ENCODE data around the gene DIO3.
"Not testable (repeated sequence)": the region's sequence is repeated elsewhere in the genome, so short reads cannot be mapped to it uniquely, and the experiment has no call there.

The DIO3 gene

GRCh38 chr14:101560534-101561113 lies 671 bp upstream of the DIO3 start:
- H3K4me1 ChIP-seq (ENCODE audit: insufficient read depth, low read length) = peaks cover 6% of the 10 kb centered on the region; the same call in 1 of the 2 replicates
- 1% methylated on average over 106 of the region's 106 CpGs for WGBS
- no peak overlapping the region for H3K27ac ChIP-seq (ENCODE audit: low read depth, low read length)
- H3K9me3 ChIP-seq (ENCODE audit: insufficient read depth, low read depth, low read length) = peaks cover 10% of the 10 kb centered on the region
- no peak overlapping the region for H3K9ac ChIP-seq (ENCODE audit: low read depth, low read length)
- peaks cover 97% of the 10 kb centered on the region for H3K27me3 ChIP-seq (ENCODE audit: insufficient read depth, low read length)
- H3K4me3 ChIP-seq (ENCODE audit: low read length) = no peak overlapping the region; the same call in 1 of the 2 replicates
- no peaks in the 10 kb centered on the region for H3K36me3 ChIP-seq (ENCODE audit: insufficient read depth, low read length)

GRCh38 chr14:101561897-101562490 lies 699 bp downstream of the DIO3 start:
- Histone ChIP-seq H3K9ac (ENCODE audit: low read depth, low read length) (no peak overlapping the region), H3K36me3 (ENCODE audit: insufficient read depth, low read length) (no peaks in the 10 kb centered on the region), H3K4me1 (ENCODE audit: insufficient read depth, low read length) (peaks cover 6% of the 10 kb centered on the region; the same call in 1 of the 2 replicates), H3K27ac (ENCODE audit: low read depth, low read length) (no peak overlapping the region), H3K4me3 (ENCODE audit: low read length) (no peak overlapping the region), H3K9me3 (ENCODE audit: insufficient read depth, low read depth, low read length) (peaks cover 10% of the 10 kb centered on the region), H3K27me3 (ENCODE audit: insufficient read depth, low read length) (peaks cover 98% of the 10 kb centered on the region)
- 92% methylated on average over 51 of the region's 51 CpGs for WGBS

DNA sequence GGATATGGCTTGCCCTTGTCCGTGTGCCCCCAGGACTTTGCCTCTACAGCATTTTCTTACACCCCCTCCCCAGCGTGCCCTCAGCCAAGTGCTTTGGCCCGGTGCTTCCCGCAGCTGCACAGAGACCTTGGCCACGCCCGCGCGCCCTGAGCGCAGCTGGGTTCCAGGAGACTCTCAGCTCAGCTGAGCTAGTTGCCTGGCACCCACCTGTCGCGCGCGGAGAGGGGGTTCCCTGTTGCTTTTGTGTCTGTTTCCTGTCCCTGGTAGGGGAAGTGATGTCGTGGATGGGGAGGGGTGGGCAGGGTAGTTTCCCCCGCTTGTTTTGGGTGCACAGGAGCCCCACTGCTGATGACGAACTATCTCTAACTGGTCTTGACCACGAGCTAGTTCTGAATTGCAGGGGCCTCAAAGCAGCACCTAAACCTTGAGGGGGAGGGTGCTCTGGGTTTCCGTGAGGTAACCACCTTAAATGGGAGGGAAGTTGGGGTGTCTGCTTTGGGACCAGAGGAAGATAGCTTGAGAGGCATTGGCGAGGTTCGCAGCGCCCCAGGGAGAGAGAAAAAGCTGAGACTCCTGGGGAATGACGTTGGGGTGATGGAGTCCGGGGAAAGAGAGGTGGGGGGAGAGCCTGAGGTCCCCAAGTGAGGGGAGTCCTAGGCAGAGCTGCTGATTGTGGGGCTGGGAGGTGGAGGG lies 1.5 kb downstream of the DIO3 start:
- peaks cover 98% of the 10 kb centered on the region for H3K27me3 ChIP-seq (ENCODE audit: insufficient read depth, low read length)
- H3K4me1 ChIP-seq (ENCODE audit: insufficient read depth, low read length) = peaks cover 6% of the 10 kb centered on the region; the same call in 1 of the 2 replicates
- peaks cover 10% of the 10 kb centered on the region for H3K9me3 ChIP-seq (ENCODE audit: insufficient read depth, low read depth, low read length)
- no peaks in the 10 kb centered on the region for H3K36me3 ChIP-seq (ENCODE audit: insufficient read depth, low read length)
- H3K27ac ChIP-seq (ENCODE audit: low read depth, low read length) = no peak overlapping the region
- no peak overlapping the region for H3K9ac ChIP-seq (ENCODE audit: low read depth, low read length)
- WGBS = 21% methylated on average over 23 of the region's 23 CpGs
- peak overlapping the region; percentile 49; the same call in 1 of the 2 replicates for H3K4me3 ChIP-seq (ENCODE audit: low read length)

- Histone ChIP-seq H3K9ac (ENCODE audit: low read depth, low read length) (no peak overlapping the region), H3K27me3 (ENCODE audit: insufficient read depth, low read length) (peaks cover 98% of the 10 kb centered on the region), H3K27ac (ENCODE audit: low read depth, low read length) (no peak overlapping the region), H3K4me1 (ENCODE audit: insufficient read depth, low read length) (peaks cover 6% of the 10 kb centered on the region; the same call in 1 of the 2 replicates), H3K4me3 (ENCODE audit: low read length) (peak overlapping the region; percentile 49), H3K36me3 (ENCODE audit: insufficient read depth, low read length) (no peaks in the 10 kb centered on the region), H3K9me3 (ENCODE audit: insufficient read depth, low read depth, low read length) (peaks cover 10% of the 10 kb centered on the region)
- WGBS = 2% methylated on average over 12 of the region's 13 CpGs
Measured at GRCh38 chr14:101563352-101563653, 2.0 kb downstream of the DIO3 start.

DNA sequence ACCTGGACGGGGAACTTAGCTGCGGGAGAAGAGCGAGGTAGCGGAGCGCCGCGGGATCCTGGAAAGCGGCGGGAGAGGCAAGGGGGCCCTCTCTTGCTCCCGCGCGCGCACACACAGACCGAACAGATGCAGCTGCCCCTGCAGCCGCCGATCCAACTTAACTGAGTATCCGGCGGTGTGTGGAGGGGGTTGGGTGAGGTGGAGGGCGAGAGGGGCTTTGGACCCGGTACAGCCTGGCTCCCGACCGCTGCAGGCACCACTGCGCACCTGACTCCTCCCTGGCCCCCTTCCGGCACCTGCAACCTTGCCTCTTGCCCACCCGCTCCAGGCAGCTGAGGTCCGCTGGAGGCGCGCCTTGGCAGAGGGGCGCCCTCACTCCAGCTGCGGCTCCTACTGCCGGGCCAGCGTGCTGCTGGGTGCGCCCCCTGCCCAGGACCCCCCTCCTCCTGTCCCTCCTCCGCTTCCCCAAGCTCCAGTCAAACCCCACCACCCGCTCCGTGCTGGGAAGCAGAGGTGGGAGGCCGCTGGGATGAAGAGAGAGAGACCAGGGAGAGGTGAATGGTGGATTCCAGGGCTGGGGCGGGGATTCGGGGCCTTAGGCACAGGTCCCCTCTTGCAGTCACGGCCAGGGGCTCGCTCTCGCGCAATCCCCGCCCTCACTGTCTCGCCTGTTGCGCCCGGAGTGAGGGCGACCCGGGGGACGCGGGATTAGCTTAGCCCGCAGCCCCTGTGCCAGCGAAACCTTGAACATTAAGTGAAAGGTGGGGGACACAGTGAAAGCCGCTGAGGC lies 2.6 kb downstream of the DIO3 start:
- H3K27me3 ChIP-seq (ENCODE audit: insufficient read depth, low read length) = peaks cover 98% of the 10 kb centered on the region
- peaks cover 10% of the 10 kb centered on the region for H3K9me3 ChIP-seq (ENCODE audit: insufficient read depth, low read depth, low read length)
- H3K36me3 ChIP-seq (ENCODE audit: insufficient read depth, low read length) = no peaks in the 10 kb centered on the region
- 1% methylated on average over 52 of the region's 54 CpGs for whole genome bisulfite sequencing
- no peak overlapping the region for H3K9ac ChIP-seq (ENCODE audit: low read depth, low read length)
- no peak overlapping the region for H3K27ac ChIP-seq (ENCODE audit: low read depth, low read length)
- H3K4me3 ChIP-seq (ENCODE audit: low read length) = peak overlapping the region; percentile 49
- H3K4me1 ChIP-seq (ENCODE audit: insufficient read depth, low read length) = peaks cover 6% of the 10 kb centered on the region; the same call in 1 of the 2 replicates

- Histone ChIP-seq H3K27me3 (ENCODE audit: insufficient read depth, low read length) (peaks cover 98% of the 10 kb centered on the region), H3K9me3 (ENCODE audit: insufficient read depth, low read depth, low read length) (peaks cover 10% of the 10 kb centered on the region), H3K9ac (ENCODE audit: low read depth, low read length) (no peak overlapping the region), H3K36me3 (ENCODE audit: insufficient read depth, low read length) (no peaks in the 10 kb centered on the region), H3K4me1 (ENCODE audit: insufficient read depth, low read length) (peaks cover 6% of the 10 kb centered on the region; the same call in 1 of the 2 replicates), H3K27ac (ENCODE audit: low read depth, low read length) (no peak overlapping the region), H3K4me3 (ENCODE audit: low read length) (peak overlapping the region; percentile 49)
- WGBS = 3% methylated on average over 21 of the region's 21 CpGs
Measured at GRCh38 chr14:101564444-101564776, 3.1 kb downstream of the DIO3 start.

DNA sequence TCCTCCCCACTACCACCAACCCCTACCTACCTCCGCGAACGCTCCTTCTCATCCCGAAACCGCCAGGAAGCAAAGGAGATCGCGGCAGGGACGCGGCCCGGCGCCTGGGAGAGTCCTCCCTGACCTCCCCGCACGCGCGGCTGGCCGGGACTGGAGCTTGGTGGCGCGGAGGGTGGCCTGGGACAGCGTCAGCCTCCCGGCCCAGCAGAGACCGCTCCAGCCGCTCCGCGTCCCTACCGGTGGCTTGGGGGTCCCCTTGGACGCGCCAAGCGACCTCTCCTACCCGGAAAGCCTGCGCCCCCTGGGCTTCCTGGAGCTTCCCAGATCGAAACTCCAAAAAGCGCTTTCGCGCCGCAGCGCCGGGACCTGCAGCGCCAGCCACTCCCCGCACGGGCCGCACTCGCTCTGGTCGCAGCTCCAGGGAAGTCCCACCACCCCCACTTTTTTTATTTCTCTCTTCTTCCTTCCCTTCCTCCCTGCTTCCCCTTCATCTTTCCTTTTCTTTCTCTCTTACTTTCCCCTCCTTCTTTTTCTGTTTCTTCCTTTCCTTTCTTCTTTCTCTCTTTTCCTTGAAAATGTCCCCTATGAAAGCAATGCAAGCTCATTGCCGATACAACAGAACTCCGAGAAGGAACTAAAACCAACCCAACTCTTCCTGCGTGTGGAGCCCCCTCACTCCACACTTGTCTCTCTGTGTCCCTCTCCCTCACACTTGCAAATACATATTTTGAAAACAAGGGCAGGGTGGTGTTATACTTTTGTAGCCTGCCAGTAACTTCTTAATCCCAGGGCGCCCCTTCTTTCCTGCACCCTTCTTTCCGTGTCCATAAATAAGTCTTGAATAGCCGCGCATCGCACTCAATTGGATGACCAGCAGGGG lies 3.8 kb downstream of the DIO3 start:
- peaks cover 6% of the 10 kb centered on the region; the same call in 1 of the 2 replicates for H3K4me1 ChIP-seq (ENCODE audit: insufficient read depth, low read length)
- peaks cover 10% of the 10 kb centered on the region for H3K9me3 ChIP-seq (ENCODE audit: insufficient read depth, low read depth, low read length)
- H3K9ac ChIP-seq (ENCODE audit: low read depth, low read length) = no peak overlapping the region
- H3K27me3 ChIP-seq (ENCODE audit: insufficient read depth, low read length) = peaks cover 95% of the 10 kb centered on the region
- peak overlapping the region; percentile 49 for H3K4me3 ChIP-seq (ENCODE audit: low read length)
- H3K36me3 ChIP-seq (ENCODE audit: insufficient read depth, low read length) = no peaks in the 10 kb centered on the region
- 4% methylated on average over 51 of the region's 51 CpGs for WGBS
- no peak overlapping the region for H3K27ac ChIP-seq (ENCODE audit: low read depth, low read length)

DNA sequence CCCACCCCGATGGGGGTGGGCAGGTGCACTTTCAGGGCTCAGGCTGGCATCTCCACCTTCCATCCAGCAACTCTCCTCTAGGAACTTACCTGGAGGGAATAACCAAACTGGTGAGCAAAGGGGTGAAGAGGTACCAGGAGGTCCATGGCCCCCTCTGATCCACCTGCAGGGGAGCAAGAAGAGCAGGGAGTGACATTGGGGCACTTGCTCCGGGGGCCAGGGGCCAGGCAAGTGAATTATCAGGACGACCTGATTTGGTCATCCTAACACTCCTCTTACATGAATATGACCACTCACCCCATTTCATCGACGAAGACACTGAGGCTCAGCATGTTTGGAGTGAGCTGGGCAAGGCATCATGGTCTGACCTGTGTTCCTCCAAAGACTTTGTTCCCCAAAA lies 6.0 kb downstream of the DIO3 start:
- peaks cover 85% of the 10 kb centered on the region for H3K27me3 ChIP-seq (ENCODE audit: insufficient read depth, low read length)
- no peak overlapping the region for H3K27ac ChIP-seq (ENCODE audit: low read depth, low read length)
- H3K36me3 ChIP-seq (ENCODE audit: insufficient read depth, low read length) = no peaks in the 10 kb centered on the region
- no peak overlapping the region for H3K4me3 ChIP-seq (ENCODE audit: low read length)
- H3K9ac ChIP-seq (ENCODE audit: low read depth, low read length) = no peak overlapping the region
- WGBS = 86% methylated on average over 4 of the region's 5 CpGs
- H3K4me1 ChIP-seq (ENCODE audit: insufficient read depth, low read length) = peaks cover 6% of the 10 kb centered on the region; the same call in 1 of the 2 replicates
- peaks cover 3% of the 10 kb centered on the region for H3K9me3 ChIP-seq (ENCODE audit: insufficient read depth, low read depth, low read length)

DNA sequence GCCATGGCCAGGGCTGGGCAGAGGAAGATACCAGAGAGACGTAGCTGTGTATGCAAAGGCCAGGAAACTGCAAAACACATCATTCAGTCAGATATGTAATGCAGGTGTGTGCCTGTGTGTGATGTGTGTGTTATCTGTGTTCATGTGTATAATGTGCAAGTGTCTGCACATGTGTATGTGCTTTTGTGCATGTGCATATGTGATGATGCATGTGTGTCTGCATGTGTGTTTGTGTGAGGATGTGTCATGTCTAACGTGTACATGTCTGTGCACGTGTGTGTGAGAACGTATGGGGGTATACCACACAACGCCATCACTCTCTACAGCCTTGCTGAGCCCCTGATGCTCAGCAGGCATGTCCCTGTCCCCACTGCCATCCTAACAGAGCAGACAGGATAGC lies 9.7 kb downstream of the DIO3 start:
- peaks cover 48% of the 10 kb centered on the region for H3K27me3 ChIP-seq (ENCODE audit: insufficient read depth, low read length)
- H3K9me3 ChIP-seq (ENCODE audit: insufficient read depth, low read depth, low read length) = no peaks in the 10 kb centered on the region
- H3K27ac ChIP-seq (ENCODE audit: low read depth, low read length) = no peak overlapping the region
- H3K4me1 ChIP-seq (ENCODE audit: insufficient read depth, low read length) = no peaks in the 10 kb centered on the region
- H3K36me3 ChIP-seq (ENCODE audit: insufficient read depth, low read length) = no peaks in the 10 kb centered on the region
- no peak overlapping the region for H3K9ac ChIP-seq (ENCODE audit: low read depth, low read length)
- 77% methylated on average over 4 of the region's 5 CpGs for WGBS
- no peak overlapping the region for H3K4me3 ChIP-seq (ENCODE audit: low read length)

DNA sequence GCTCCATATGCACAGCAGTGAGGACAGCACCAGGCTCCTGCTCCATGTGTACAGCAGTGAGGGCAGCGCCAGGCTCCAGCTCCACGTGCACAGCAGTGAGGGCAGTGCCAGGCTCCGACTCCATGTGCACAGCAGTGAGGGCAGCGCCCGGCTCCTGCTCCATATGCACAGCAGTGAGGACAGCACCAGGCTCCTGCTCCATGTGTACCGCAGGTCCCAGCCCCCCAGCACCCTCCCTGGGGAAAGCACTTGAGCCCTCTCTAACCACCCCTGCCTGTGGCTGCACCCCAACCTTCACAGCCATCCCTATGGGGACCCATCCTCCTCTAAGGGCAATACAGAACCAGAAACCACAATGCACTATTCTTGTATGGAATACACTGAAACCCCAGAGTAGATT lies 11.2 kb downstream of the DIO3 start:
- not testable (repeated sequence) for H3K9me3 ChIP-seq (ENCODE audit: insufficient read depth, low read depth, low read length); H3K27ac ChIP-seq (ENCODE audit: low read depth, low read length); H3K36me3 ChIP-seq (ENCODE audit: insufficient read depth, low read length); H3K4me3 ChIP-seq (ENCODE audit: low read length); H3K9ac ChIP-seq (ENCODE audit: low read depth, low read length); H3K4me1 ChIP-seq (ENCODE audit: insufficient read depth, low read length)
- peaks cover 33% of the 10 kb centered on the region for H3K27me3 ChIP-seq (ENCODE audit: insufficient read depth, low read length)
- WGBS = 83% methylated on average over 6 of the region's 6 CpGs

Data from HUES64 (cell line).